Measurements from ENCODE around the gene GDAP1L1. TPM values are rescaled to one million over a fixed set of nuclear protein-coding genes. Genes with fewer than 3 reads are reported as not detected.

GDAP1L1 gene
- total RNA-seq, 1 experiment from 2014 or later = 4.2 TPM

- H3K4me1 Mint-ChIP-seq (ENCODE audit: low read depth, unreplicated experiment) = peaks cover 49% of the 10 kb centered on the region
- intact Hi-C loops (cut with micrococcal nuclease; ENCODE audit: unreplicated experiment) = loop anchor here (1.0 to 10.0 kb wide), 7 partner anchors 94 to 667 kb away; partner anchors contain the start of genes FITM2, SERINC3 and YWHAB
- peak; percentile 100 for TF ChIP-seq CTCF (IDR thresholded peaks at IDR 0.05; ENCODE audit: insufficient read depth in 1 of 2, low read depth in 1 of 2, low read length in 1 of 2, severe bottlenecking in 1 of 2, unreplicated experiment in 1 of 2)
- no peaks in the 10 kb centered on the region for H3K36me3 ChIP-seq (ENCODE audit: control insufficient read depth, insufficient read depth, low read length)
- CTCF ChIA-PET = interaction anchor here (0.6 to 7.4 kb wide), 48 partner anchors 9 to 466 kb away, joined by 3 to 244 read pairs (median 5); partner anchors contain the start of genes FITM2, GDAP1L1, HNF4A and TTPAL
- H3K9me3 ChIP-seq = no peaks in the 10 kb centered on the region
- no peak overlapping the region for H3K4me3 Mint-ChIP-seq (ENCODE audit: unreplicated experiment)
- H3K4me1 ChIP-seq = peaks cover 49% of the 10 kb centered on the region
- no TSS peak for BruUV-seq (replicated peaks)
- H3K36me3 Mint-ChIP-seq (ENCODE audit: insufficient read depth, unreplicated experiment) = peaks cover 7% of the 10 kb centered on the region
- H3K27me3 Mint-ChIP-seq (ENCODE audit: insufficient read depth, unreplicated experiment) = no peaks in the 10 kb centered on the region
- peak overlapping the region; percentile 8 for H3K27ac Mint-ChIP-seq (ENCODE audit: unreplicated experiment)
- POLR2A ChIA-PET = interaction anchor here (0.6 to 1.8 kb wide), 5 partner anchors 14 to 258 kb away, joined by 3 to 8 read pairs (median 4); partner anchors contain the start of genes FITM2 and TTPAL
- H3K27me3 ChIP-seq (replicated peaks; ENCODE audit: control insufficient read depth, insufficient read depth, low read length) = no peaks in the 10 kb centered on the region
- H3K4me3 ChIP-seq (ENCODE audit: low read depth, low read length) = no peak overlapping the region
- peak; percentile 92 to 95 for DNase-seq
- no peaks in the 10 kb centered on the region for H3K9me3 Mint-ChIP-seq (ENCODE audit: unreplicated experiment)
Observed at GRCh38 chr20:44217342-44218092, 29.6 kb upstream of the GDAP1L1 start.

DNA sequence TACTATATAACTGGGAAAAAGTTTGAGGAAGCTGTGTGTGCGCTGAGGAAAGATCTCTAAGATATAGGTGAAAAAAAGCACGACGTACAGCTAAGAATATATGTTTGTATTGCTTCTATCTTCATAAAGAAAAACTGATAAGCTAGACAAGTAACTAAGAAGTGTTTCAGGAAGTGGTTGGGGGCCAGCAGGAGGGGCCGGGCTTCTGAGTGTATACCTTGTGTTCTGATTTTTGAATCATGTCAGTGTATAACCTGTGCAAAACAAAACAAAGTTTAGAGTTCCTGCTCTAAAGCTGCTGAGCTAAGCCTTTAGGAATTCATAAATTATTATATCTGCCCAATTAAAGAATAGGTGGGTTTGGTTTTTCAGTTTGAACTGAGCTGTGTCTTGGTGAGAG lies 28.7 kb upstream of the GDAP1L1 start:
- Histone ChIP-seq H3K9me3 (no peaks in the 10 kb centered on the region), H3K4me1 (peaks cover 52% of the 10 kb centered on the region), H3K36me3 (ENCODE audit: control insufficient read depth, insufficient read depth, low read length) (no peaks in the 10 kb centered on the region), H3K4me3 (ENCODE audit: low read depth, low read length) (no peak overlapping the region), H3K27me3 (replicated peaks; ENCODE audit: control insufficient read depth, insufficient read depth, low read length) (no peaks in the 10 kb centered on the region)
- H3K9me3 Mint-ChIP-seq (ENCODE audit: unreplicated experiment) = no peaks in the 10 kb centered on the region
- DNase-seq = no peak
- H3K27me3 Mint-ChIP-seq (ENCODE audit: insufficient read depth, unreplicated experiment) = no peaks in the 10 kb centered on the region
- H3K4me3 Mint-ChIP-seq (ENCODE audit: unreplicated experiment) = no peak overlapping the region
- no peak overlapping the region for H3K27ac Mint-ChIP-seq (ENCODE audit: unreplicated experiment)
- H3K36me3 Mint-ChIP-seq (ENCODE audit: insufficient read depth, unreplicated experiment) = peaks cover 7% of the 10 kb centered on the region
- peaks cover 54% of the 10 kb centered on the region for H3K4me1 Mint-ChIP-seq (ENCODE audit: low read depth, unreplicated experiment)
- POLR2A ChIA-PET = interaction anchor here (0.7 to 2.0 kb wide), 3 partner anchors 84 to 257 kb away, joined by 3 to 8 read pairs (median 3); partner anchors contain the start of genes FITM2 and TTPAL
- intact Hi-C loops (cut with micrococcal nuclease; ENCODE audit: unreplicated experiment) = loop anchor here (5.0 to 10.0 kb wide), 3 partner anchors 304 to 666 kb away; partner anchors contain the start of genes SERINC3 and YWHAB
- BruUV-seq (replicated peaks) = no TSS peak
- no peak for TF ChIP-seq CTCF (IDR thresholded peaks at IDR 0.05; ENCODE audit: insufficient read depth in 1 of 2, low read depth in 1 of 2, low read length in 1 of 2, severe bottlenecking in 1 of 2, unreplicated experiment in 1 of 2)
- CTCF ChIA-PET = interaction anchor here (0.7 to 7.4 kb wide), 23 partner anchors 8 to 391 kb away, joined by 3 to 244 read pairs (median 4); partner anchors contain the start of genes FITM2, HNF4A, OSER1 and TTPAL

DNA sequence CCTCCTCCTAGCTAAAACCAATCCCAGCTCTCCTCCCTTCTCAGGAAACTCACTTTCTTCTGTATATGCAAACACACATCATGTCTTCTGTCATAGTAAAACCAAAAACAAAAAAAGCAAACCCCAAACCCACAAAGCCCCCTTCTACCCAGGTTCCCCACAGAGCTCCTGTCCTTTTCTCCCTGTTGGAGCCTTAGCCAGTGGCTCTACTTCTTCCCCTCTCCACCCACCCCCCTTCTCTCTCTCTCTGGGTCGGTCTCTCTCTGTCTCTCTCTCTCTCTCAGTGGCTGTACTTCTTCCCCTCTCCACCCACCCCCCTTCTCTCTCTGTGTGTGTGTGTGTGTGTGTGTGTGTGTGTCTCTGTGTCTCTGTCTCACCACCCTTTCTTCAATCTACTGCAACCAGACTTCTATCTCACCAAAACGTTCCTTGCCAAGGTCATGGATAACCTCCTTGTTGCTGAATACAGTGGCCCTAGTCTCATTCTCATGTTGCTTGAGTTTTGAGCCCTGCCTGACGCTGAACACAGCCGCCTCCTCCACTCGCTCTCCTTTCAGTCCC lies 27.9 kb upstream of the GDAP1L1 start:
- H3K4me1 ChIP-seq = peaks cover 57% of the 10 kb centered on the region
- intact Hi-C loops (cut with micrococcal nuclease; ENCODE audit: unreplicated experiment) = loop anchor here (5.0 to 10.0 kb wide), 3 partner anchors 303 to 666 kb away; partner anchors contain the start of genes SERINC3 and YWHAB
- no peaks in the 10 kb centered on the region for H3K27me3 ChIP-seq (replicated peaks; ENCODE audit: control insufficient read depth, insufficient read depth, low read length)
- no peak for DNase-seq
- no peaks in the 10 kb centered on the region for H3K27me3 Mint-ChIP-seq (ENCODE audit: insufficient read depth, unreplicated experiment)
- H3K36me3 Mint-ChIP-seq (ENCODE audit: insufficient read depth, unreplicated experiment) = peaks cover 7% of the 10 kb centered on the region
- peak overlapping the region; percentile 16 for H3K4me3 Mint-ChIP-seq (ENCODE audit: unreplicated experiment)
- H3K9me3 ChIP-seq = no peaks in the 10 kb centered on the region
- H3K36me3 ChIP-seq (ENCODE audit: control insufficient read depth, insufficient read depth, low read length) = no peaks in the 10 kb centered on the region
- H3K4me1 Mint-ChIP-seq (ENCODE audit: low read depth, unreplicated experiment) = peaks cover 56% of the 10 kb centered on the region
- POLR2A ChIA-PET = interaction anchor here (1.0 to 2.0 kb wide), 2 partner anchors 83 to 256 kb away, joined by 3 to 8 read pairs; partner anchors contain the start of gene TTPAL
- H3K4me3 ChIP-seq (ENCODE audit: low read depth, low read length) = no peak overlapping the region
- no peak for TF ChIP-seq CTCF (IDR thresholded peaks at IDR 0.05; ENCODE audit: insufficient read depth in 1 of 2, low read depth in 1 of 2, low read length in 1 of 2, severe bottlenecking in 1 of 2, unreplicated experiment in 1 of 2)
- peak overlapping the region; percentile 58 for H3K27ac Mint-ChIP-seq (ENCODE audit: unreplicated experiment)
- H3K9me3 Mint-ChIP-seq (ENCODE audit: unreplicated experiment) = no peaks in the 10 kb centered on the region
- CTCF ChIA-PET = interaction anchor here (0.7 to 7.4 kb wide), 21 partner anchors 9 to 391 kb away, joined by 3 to 244 read pairs (median 4); partner anchors contain the start of genes FITM2, HNF4A, OSER1 and TTPAL
- no TSS peak for BruUV-seq (replicated peaks)
